ENCODE results near the gene SHOC2. TPM values are rescaled to one million over a fixed set of nuclear protein-coding genes. Genes with fewer than 3 reads are reported as not detected.
A peak's percentile ranks its signal among the peaks of the same experiment; 100 is the strongest.

SHOC2 gene
- total and polyA plus RNA-seq, 2 of the 4 experiments (the other 2 are of a cell fraction), result 13.4 to 47.5 TPM

DNA sequence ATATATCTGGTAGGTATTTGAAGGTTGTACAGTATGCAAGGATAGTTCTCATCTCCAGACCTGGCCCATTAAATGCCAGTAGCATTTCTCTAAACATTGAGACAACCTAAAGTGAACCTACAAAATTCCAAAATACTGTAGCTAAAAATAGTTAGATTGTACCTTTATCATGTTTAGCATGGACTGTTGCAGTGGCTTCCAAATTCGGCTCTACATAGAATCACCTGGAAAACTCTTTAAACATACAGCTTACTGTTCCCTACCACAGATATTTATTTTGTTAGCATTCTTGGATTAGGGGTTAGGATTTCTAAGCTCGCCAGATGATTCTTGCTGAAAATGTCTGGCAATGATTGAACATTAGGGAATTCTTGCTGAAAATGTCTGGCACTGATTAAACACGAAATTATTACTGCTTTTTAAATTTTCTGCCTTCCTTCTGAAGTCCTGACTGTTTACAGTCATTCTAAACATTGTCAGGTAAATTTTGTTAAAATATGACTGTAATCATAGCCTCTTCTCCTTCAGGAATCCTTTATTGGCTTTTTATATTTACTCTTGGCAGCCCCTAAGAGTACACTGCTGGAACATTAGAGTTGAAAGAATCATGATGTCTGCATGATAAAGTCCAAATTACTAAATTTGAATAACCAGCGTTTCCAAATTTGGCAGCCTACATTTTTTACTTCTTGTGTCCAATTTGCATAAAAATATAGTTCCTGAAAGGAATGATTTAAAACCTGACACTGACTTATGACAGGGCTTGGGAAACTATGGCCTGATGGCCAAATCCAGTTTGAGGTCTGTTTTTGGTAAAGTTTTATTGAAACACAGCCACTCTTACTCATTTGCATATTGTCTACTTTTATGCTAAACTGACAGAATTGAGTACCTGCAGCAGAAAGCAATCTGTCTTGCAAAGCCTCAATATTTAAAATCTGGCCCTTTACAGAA lies 40.3 kb downstream of the SHOC2 start:
- Histone ChIP-seq H3K9me1 (ENCODE audit: insufficient read depth, low read length) (no peaks in the 10 kb centered on the region), H4K5ac (ENCODE audit: low read depth, low read length) (no peak overlapping the region), H3K18ac (ENCODE audit: low read depth, low read length) (no peak overlapping the region), H2AK5ac (ENCODE audit: low read depth, low read length) (no peak overlapping the region), H2BK120ac (ENCODE audit: low read depth, low read length) (no peak overlapping the region), H2AK9ac (replicated peaks; ENCODE audit: low read depth, low read length, poor library complexity) (no peak overlapping the region), H3K23ac (ENCODE audit: low read depth, low read length) (no peak overlapping the region), H2BK5ac (ENCODE audit: low read depth, low read length, poor library complexity, severe bottlenecking) (no peak overlapping the region), H2AFZ (replicated peaks; ENCODE audit: low read length, poor library complexity) (no peak overlapping the region), H3K9ac (ENCODE audit: low read depth, low read length) (no peak overlapping the region), H3K36me3 (ENCODE audit: control insufficient read depth, insufficient read depth, low read length) (no peaks in the 10 kb centered on the region), H3K4ac (ENCODE audit: low read depth, low read length) (no peak overlapping the region), H3K4me2 (ENCODE audit: low read depth, low read length) (no peak overlapping the region), H3K27me3 (ENCODE audit: control insufficient read depth, insufficient read depth, low read length) (no peaks in the 10 kb centered on the region), H2BK20ac (ENCODE audit: low read depth, low read length) (no peak overlapping the region), H4K91ac (ENCODE audit: insufficient read depth, low read depth, low read length) (no peak overlapping the region), H3K14ac (replicated peaks; ENCODE audit: low read depth, low read length) (no peak overlapping the region), H4K8ac (ENCODE audit: low read depth in 2 of 2, low read length in 2 of 2) (no peak overlapping the region), H4K20me1 (ENCODE audit: insufficient read depth, low read length) (peaks cover 40% of the 10 kb centered on the region; the same call in 1 of the 2 replicates), H2BK15ac (ENCODE audit: low read depth, low read length) (no peak overlapping the region), H3K27ac (ENCODE audit: insufficient read depth, low read length) (no peak overlapping the region), H3K4me1 (ENCODE audit: control insufficient read depth, insufficient read depth, low read length) (no peaks in the 10 kb centered on the region; the same call in 1 of the 2 replicates), H3K9me3 (ENCODE audit: control insufficient read depth, insufficient read depth, low read length) (no peaks in the 10 kb centered on the region), H3K56ac (ENCODE audit: extremely low read depth, insufficient read depth, low read length) (no peak overlapping the region), H3K4me3 (ENCODE audit: insufficient read depth, low read depth, low read length) (no peak overlapping the region), H3K79me1 (ENCODE audit: low read depth in 1 of 2, low read length in 2 of 2) (peaks cover 41 to 60% of the 10 kb centered on the region in 2 experiments)
- TF ChIP-seq RFX5 (IDR thresholded peaks at IDR 0.05; ENCODE audit: low read depth, low read length) (no peak), CHD1 (IDR thresholded peaks at IDR 0.05; ENCODE audit: low read depth, low read length) (no peak), SMC3 (IDR thresholded peaks at IDR 0.05; ENCODE audit: low read depth, low read length) (no peak), NFE2L2 (IDR thresholded peaks at IDR 0.05; ENCODE audit: low read depth, low read length) (no peak), CEBPB (IDR thresholded peaks at IDR 0.05; ENCODE audit: low read depth, low read length) (no peak), MAZ (IDR thresholded peaks at IDR 0.05; ENCODE audit: borderline replicate concordance, low read depth, low read length) (no peak), BHLHE40 (IDR thresholded peaks at IDR 0.05; ENCODE audit: low read depth, low read length) (no peak), FOS (IDR thresholded peaks at IDR 0.05; ENCODE audit: low read depth, low read length) (no peak), MAFK (IDR thresholded peaks at IDR 0.05; ENCODE audit: low read depth, low read length) (no peak), RCOR1 (IDR thresholded peaks at IDR 0.05; ENCODE audit: insufficient replicate concordance, low read length) (no peak), MXI1 (IDR thresholded peaks at IDR 0.05; ENCODE audit: borderline replicate concordance, low read depth, low read length) (no peak)
- ATAC-seq (ENCODE audit: low read depth) (peak; percentile 49), DNase-seq (no peak)
- POLR2A ChIA-PET (ENCODE audit: unreplicated experiment), result interaction anchor here (1.0 kb wide), 1 partner anchor 15 kb away, joined by 6 read pairs; no protein-coding TSS in a partner anchor
- intact Hi-C loops (cut with micrococcal nuclease), result no loop called here
- BruUV-seq (replicated peaks), result no TSS peak
- no CpG with 5 or more reads among the region's 4 CpGs for WGBS, 2 experiments (ENCODE audit: extremely low coverage in 2 of 2, insufficient read length in 1 of 2)
- CTCF ChIA-PET, result no interaction called here
- in situ Hi-C loops (cut with MboI; ENCODE audit: low sequenced_read_pairs), result no loop called here
- dilution Hi-C loops (cut with HindIII; ENCODE audit: low sequenced_read_pairs, unreplicated experiment), result no loop called here

All from IMR-90 (cell line).